GM21367 (cell line): ENCODE data around the gene PDGFA.

ENCODE experiments used
- ATAC-seq: cut with Tn5 transposase; IDR thresholded peaks from one replicate; pipeline ENCODE4 v1.9.1; 2021; ENCODE audit not compliant: unreplicated experiment

Gene PDGFA

DNA sequence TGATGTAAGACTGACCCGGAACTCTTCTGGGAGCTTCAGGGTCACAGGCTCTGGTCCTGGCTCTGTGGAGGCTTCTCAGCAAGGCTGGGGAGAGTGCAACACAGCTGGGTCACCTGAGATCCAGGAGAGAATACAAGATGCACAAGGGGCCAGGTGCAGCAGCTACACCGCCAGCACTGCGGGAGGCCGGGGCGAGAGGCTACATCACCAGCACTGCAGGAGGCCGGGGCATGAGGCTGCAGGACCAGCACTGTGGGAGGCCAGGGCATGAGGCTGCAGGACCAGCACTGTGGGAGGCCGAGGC lies 44.3 kb downstream of the PDGFA start:
- ATAC-seq = no peak

DNA sequence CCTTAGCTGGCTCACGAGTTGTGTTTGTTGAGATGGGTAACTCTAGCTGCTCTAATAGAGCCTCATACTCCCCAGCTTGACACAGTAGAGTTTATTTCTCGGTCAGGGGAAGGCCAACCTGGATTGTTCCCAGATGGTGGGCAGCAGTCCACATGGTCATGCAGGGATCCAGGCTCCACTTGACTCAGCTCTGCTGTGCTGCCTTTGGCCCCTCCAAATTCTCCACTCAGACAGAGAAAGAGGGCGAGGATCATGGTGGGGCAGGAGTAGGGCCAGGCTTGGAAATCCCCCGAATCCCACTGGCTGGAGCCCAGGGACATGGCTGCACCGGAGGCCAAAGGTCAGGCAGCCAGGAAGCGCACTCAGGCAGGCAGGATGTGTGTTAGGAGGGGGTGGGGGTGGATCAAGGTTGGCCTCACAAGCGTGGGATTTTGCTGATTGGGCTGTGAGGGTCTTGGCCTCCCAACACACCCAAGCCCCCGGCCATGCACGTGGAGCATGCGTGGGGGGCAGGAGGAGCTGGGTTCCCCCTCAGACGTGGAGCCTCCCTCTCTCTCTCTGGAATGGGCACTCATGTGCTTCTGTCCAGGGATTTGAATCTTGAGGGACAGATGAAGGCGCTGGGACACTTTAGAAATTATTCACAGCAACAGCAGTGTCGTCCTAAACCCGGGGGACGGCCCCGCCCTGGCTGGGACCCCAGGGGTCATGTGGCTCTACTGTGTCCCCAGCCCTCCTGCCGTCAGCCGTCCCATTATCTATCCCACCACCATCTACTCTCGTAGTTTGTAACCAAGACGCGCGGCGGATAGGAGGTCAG lies 44.8 kb downstream of the PDGFA start:
- no peak for ATAC-seq

DNA sequence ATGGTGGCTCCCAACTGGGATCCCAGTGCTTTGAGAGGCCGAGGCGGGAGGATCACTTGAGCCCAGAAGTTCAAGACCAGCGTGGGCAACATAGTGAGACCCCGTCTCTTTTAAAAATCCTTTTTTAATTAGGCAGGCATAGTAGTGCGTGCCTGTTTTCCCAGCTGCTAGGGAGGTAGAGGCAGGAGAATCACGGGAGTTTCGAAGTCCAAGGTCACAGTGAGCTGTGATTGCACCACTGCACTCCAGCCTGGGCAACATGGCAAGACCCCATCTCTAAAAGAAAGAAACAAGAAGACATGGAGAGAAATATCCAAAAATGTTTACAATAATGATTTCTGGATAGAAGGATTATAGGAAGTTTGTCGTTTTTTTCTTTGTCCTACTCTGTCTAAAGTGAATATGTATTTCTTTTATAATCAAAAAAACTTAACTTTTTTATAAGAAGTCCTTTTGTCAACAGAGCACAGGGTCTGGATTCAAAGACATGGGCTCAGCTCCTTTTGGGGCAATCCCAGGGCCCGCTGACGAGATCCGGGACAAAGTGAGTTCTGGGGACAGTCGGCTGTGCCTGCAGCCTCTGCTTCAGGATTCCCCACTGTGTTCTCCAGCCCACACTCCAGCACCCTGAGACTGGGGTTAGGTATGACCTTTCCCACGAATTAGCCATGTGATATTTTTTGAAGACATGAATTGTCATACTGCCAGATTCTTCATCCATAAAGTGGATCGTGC lies 45.6 kb downstream of the PDGFA start:
- ATAC-seq = no peak

DNA sequence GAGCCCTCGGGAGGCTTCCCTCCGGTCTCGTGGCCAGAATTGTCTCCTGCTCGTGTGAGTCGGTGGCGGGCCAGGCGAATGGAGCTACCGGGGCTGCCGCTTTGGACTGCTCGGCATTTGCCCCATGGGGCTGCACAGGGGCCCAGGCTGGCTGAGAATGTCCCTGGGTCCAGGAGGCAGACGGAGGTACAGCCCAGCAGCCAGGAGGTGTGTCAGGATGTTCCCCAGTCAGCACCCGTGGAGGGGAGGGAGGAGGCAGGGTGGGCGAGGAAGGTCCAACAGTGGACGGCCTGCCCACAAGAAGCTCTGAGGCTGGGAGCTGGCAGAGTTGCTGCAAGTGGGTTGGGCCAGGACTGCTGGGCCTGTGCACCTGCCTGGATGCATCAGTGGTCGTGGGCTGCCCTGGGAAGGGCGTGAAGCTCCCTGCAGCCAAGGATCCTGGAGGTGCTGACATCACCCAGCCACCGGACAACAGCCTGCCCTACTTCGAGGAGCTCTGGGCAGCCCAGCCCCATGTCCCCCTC lies 46.4 kb downstream of the PDGFA start:
- no peak for ATAC-seq

DNA sequence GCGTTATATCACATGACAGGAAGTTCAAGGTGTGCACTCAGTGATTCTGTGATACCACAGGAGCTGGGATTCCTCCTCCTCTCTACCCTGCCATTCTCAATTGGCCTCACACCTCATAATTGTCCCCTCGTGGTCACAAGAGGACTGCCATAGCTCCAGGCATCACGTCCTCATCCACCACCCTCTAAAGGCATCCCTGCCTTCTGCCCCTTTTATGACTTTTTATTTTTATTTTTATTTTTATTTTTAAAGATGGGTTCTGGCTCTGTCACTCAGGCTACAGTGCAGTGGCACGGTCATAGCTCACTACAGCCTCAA lies 47.0 kb downstream of the PDGFA start:
- no peak for ATAC-seq

DNA sequence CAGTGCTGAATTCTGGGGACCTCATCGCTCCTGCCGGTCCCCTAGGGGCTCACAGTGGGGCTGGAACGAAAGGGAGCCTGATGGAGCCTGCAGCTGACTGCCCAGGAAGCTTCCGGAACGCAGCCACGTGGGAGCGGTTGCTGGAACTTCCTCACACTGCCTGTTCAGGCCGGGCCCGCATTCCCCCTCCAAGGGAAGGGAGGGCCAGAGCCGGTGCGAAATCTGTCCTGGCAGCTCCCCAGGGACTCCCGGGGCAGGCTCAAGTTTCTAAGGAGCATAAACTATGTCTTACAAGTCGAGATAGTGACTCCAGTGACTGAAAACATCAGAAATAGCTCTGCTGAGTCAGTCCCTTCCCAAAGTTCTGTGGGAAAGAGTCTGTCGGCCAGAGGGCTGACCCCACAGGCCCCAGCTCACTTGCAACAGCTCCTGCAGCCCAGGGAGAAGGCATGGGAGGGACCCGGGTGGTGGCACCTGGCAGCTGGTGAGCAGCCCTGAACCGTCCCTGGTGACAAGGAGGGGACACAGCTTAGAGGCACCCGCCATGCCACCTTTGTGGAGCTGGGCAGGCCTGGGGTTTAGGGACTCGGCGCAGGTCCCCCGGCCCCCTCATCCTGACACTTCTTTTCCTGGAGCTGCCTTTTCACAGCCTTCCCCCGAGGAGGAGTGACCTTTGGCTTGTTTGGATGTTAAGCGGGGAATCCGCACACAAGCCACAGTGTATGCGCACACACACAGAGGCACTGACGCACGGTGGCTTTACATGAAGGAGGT lies 47.6 kb downstream of the PDGFA start:
- no peak for ATAC-seq

DNA sequence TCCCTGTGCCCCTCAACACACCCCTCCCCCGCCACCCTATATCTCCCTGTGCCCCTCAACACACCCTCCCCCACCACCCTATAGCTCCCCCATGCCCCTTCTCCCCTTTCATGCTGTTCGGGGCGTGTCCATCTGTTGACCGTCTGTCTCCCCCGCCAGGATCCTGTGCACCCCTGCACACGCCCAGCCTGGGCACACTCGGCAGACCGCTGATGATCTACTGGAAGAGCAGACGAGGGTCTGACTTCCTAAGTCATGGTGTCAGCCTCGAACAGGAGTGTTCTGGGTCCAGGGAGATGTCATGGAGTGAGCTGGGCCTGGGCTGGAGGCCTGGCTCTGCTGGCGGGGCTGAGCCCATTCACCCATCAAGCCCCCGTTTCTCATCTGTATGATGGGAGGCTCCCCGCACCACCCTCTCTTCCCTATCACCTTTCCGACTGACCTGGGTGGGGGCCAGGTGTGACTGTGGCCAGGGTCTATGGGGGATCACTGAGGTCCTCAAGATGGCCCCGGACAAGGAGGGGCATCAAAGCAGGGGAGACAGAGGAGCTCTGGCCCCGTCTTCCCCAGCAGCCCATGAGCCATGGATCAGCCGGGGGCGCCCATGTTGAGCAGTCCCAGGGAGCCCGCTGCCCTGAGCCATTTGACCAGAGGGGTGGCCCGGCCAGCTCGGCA lies 48.3 kb downstream of the PDGFA start:
- no peak for ATAC-seq

DNA sequence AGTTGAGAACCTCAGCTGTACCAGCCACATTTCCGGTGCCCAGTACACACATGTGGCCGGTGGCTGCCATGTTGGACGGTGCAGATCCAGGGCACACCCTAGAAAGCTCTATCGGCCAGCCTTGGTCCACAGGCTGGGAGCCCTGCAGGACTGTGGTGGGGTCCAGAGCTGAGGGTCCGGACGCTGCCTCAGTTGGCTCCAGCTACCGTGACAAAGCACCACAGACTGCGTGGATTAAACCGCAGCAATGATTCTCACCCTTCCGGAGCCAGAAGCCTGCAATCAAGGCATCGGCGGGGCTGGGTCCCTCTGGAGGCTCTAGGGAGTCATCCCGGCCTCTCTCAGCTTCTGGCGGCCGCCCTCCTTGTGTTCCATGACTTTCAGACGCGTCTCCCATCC lies 50.1 kb downstream of the PDGFA start:
- no peak for ATAC-seq

DNA sequence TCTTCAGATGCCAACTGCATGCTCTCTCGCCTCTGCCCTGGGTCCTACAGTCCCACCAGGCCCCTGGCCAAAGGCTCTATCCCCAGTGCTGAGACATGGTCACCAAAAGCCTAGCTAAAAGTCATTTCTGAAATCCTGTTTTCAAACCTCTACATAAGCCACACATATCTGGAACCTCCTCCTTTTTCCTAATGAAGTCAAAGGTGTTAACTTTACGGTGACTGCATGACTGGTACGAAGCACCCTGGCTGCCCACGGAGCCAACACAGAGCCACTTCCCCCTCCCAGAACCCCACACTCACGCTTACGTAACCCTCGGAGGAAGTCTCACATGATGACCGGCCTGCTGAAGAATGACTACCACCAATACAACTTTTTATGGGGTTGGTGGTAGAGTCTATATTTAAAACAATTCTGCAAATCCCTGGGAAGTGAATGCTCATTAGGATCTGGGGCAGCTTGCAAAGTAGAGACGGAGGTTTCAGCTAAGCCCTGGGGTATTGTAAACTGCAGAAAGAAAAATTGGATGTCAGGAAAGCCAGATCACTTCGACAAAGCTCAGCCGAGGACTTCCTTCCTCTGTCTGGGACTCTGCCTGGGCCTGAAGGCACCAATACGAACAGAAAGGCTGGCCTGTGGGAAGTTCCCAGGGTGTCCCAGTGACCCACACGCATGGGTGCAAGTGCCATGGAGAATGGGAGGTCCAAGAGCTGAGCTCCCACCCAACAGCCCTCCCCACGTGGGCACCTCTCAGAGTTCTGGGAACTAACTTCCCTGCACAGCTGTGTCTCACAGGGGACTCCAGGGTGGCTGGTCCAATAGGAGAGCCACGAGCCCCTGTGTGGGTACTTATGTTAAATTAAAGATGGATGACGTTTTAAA lies 50.7 kb downstream of the PDGFA start:
- no peak for ATAC-seq

DNA sequence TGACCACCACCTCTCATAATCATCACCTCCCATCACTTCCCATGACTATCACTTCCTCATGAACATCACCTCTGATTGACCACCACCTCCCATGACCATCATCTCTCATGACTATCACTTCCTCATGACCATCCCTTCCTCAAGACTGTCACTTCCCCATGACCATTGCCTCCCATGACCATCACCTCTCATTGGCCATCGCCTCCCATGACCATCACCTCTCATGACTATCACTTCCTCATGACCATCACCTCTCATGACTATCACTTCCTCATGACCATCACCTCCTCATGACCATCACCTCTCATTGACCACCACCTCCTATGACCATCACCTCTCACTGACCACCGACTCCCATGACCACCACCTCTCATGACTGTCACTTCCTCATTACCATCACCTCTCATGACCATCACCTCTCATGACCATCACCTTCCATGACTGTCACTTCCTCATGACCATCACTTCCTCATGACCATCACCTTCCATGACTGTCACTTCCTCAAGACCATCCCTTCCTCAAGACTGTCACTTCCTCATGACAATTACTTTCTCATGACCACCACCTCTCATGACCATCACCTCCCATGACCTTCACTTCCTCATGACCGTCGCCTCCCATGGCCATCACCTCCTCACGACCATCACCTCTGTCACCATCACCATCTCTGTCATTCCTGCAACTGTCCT lies 51.6 kb downstream of the PDGFA start:
- ATAC-seq = no peak

DNA sequence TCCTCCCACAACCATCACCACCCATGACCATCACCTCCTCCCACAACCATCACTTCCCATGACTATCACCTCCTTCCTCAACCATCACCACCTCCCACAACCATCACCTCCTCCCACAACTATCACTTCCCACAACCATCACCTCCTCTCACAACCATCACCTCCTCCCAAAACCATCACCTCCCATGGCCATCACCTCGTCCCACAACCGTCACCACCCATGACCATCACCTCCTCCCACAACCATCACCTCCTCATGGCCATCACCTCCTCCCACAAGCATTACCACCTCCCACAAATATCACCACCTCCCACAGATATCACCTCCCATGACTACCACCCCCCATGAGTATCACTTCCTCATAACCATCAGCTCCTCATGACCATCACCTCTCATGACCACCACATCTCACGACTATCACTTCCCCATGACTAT lies 52.2 kb downstream of the PDGFA start:
- no peak for ATAC-seq

DNA sequence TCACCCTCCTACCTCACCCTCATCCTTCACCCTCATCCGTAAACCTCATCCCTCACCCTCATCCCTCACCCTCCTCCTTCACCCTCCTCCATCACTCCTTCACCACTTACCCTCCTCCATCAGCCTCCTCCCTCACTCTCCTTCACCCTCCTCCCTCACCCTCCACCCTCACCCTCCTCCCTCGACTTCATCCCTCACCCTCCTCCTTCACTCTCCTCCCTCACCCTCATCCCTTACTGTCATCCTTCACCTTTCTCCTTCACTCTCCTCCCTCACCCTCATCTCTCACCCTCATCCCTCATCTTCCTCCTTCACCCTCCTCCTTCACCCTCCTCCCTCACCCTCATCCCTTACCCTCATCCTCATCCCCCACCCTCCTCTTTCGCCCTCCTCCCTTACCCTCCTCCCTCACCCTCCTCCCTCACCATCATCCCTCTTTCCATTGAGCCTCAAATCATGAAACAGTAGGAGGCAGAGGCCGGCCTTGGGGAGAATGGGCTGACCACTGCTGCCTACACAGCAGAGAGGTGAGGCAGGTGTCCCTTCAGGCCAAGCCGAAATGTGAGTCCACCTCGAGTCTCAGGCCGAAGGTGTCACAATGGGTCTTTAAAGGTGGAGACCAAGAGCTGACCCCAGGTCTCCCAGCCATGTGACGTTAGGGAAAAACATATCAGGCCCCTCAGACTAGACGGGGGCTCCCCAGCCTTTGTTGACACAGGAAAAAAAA lies 53.0 kb downstream of the PDGFA start:
- no peak for ATAC-seq

DNA sequence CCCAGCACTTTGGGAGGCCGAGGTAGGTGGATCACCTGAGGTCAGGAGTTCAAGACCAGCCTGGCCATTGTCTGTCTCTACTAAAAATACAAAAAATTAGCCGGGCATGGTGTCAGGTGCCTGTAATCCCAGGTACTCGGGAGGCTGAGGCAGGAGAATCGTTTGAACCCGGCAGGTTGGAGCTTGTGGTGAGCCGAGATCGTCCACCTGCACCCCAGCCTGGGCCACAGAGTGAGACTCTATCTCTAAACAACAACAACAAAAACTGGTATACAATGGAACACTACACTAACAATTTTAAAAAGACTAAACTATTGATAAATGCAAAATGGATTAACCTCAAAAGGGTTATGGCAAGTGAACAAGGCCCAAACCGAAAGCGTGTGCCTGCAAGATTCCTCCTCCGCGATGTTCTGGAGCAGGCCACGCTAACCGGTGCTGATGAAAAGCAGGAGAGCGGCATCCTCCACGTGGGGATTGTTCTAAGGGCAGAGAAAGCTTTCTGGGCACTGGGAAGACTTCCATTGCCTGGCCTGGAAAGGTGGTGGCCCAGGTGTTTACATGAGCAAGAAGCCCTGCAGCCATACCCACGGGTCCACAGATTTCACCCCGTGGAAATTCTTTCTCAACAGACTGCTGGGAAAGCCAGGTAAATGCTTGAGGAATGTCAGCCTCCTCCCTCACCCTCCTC lies 53.8 kb downstream of the PDGFA start:
- no peak for ATAC-seq

DNA sequence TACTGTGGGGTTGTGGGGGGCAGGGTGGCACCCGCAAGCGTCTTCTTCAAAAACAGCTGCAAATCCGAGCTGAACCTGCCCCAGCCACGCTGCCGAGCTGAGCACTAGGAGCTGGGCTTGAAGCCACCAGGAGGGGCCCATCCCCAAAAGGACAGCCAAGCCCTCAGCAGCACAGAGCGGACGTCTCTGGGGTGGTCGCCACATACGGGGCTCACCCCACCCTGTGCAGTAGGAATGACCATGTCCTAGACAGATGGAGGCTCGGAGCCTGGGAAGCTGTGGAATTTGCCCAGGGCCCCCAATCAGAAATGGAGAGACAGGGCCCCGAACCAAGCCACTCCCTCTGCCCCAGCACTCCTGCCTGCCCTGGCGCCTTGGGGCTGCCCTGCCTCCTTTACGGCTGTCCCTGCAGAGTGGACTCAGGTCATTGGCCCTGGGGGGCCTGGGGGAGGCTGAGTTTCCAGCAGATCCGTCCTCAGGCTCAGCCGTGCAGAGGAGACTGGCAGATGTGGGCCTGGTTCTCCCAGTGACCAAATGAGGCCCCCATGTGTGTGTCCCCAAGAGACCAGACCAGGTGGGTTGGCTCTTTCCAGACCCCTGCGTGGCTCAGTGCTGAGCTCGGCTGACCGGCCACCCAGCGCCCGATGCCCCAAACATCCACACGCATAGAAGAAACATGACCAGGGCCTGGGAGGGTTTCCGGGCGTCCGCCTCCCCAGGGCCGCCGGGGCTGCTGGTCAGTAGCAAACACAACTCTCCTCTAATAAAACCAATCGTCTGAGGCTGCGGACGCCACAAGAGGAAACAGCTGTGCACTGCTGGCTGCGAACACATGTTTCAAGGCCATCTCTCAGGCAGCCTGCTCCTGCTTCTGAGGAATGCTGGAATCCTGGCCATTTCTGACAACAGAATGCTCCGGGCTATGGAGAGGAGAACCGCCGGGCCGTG lies 54.9 kb downstream of the PDGFA start:
- no peak for ATAC-seq

DNA sequence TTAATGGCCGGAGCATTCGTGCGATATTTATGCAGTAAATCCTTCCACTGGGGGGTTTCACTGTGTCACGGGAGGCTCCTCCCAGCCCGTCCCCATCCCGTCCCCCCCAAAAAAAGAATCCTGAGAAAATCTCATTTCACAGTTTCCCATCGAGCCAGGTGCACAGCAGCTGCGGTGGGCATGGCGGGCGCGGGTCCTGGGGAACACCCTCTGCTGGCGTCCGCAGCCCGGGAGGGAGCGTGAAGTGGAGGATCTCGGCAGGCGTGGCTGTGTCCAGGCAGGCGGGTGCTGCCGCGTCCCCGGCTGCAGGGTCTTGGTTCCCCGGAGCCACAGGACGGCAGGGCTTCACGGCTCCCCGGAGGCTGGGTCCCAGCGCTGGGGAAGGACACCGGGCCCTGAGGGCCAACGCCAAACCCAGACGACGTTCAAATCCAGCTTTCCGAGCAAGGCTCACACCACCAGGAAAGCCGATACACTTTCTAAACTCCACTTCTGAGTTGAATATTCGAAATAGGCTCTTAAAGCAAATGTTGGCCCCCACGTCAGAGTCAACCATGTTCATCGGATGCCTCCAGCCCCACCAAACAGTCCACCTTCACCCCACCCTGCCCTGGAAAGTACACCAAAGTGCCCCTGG lies 55.7 kb downstream of the PDGFA start:
- no peak for ATAC-seq

DNA sequence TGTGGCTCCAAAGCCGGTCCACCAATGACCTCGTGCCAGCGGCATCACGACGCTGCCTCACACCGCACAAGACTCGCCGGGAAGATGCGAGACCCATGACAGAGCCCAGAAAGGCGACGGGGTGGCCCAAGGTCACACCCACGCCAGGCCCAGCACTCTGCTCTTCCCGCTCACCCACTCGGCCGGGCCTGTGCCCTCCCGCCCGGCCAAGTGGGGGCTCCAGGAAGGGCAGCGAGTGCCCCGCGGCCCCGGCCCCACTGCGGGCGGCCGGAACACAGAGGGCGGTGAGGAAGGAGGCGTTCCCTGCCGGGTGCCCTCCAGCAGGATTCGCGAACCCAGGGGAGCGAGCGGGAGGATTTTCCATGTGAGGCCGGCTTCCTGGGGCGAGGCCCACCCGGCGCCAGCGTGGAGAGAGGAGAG lies 56.3 kb downstream of the PDGFA start:
- no peak for ATAC-seq
